Endothelial cell of umbilical vein (primary cell): ENCODE data around the gene KIAA1549. TPM values are rescaled to one million over a fixed set of nuclear protein-coding genes. Genes with fewer than 3 reads are reported as not detected.
A peak's percentile ranks its signal among the peaks of the same experiment; 100 is the strongest.

ENCODE experiments used
- BruUV-seq: library from RNA; stranded (reverse); fragments of 400-500 nt; replicated peaks from 2 replicates; lab custom pipeline; 2021; lab: Mats Ljungman, UMichigan
- CTCF ChIA-PET: fragments of 300-600, 350-600 bp; sonication (Branson Sonifier 250); formaldehyde crosslinking; loops from one replicate; lab custom pipeline; 2021; ENCODE audit warnings: antibody characterized with exemption, inconsistent platforms; lab: Charles Lee
- POLR2A ChIA-PET: fragments of 300-600, 350-600 bp; sonication (Branson Sonifier 250); formaldehyde crosslinking; loops from one replicate; lab custom pipeline; 2021; ENCODE audit warnings: antibody characterized with exemption, inconsistent platforms; lab: Charles Lee
- DNase-seq: peaks from one replicate; pipeline ENCODE4 v3.0.0-alpha.2; 2011; ENCODE audit warnings: low read depth, low spot score
- FAIRE-seq: peaks from 2 replicates; lab custom pipeline; 2011; peaks lifted over from hg19 to GRCh38; lab: Jason Lieb, UNC
- H2AFZ ChIP-seq: 2 replicates; pipeline ENCODE4 v1.6.0; 2012; ENCODE audit warnings: low read depth, low read length, control low read depth, inconsistent platforms
- H3K27ac ChIP-seq: 2 replicates; pipeline ENCODE4 v1.5.1; 2011; ENCODE audit warnings: low read depth, mild to moderate bottlenecking, control low read depth, low read length, moderate library complexity; ENCODE audit not compliant: insufficient read depth
- H3K27me3 ChIP-seq, 2 experiments: 2 replicates each; pipeline versions ENCODE4 v1.6.0 to v1.6.1; 2011; ENCODE audit warnings: low read length in 2 of 2, mixed read lengths in 1 of 2; ENCODE audit not compliant: control insufficient read depth in 2 of 2, insufficient read depth in 2 of 2
- H3K36me3 ChIP-seq, 2 experiments: 2 replicates in 1 of 2; 3 replicates in 1 of 2; pipeline ENCODE4 v1.5.1; 2011; ENCODE audit warnings: low read length in 2 of 2, mild to moderate bottlenecking in 1 of 2, moderate library complexity in 1 of 2; ENCODE audit not compliant: control insufficient read depth in 2 of 2, insufficient read depth in 2 of 2; ENCODE audit errors: extremely low read depth in 1 of 2
- H3K4me1 ChIP-seq: 3 replicates; pipeline ENCODE4 v1.5.1; 2011; ENCODE audit warnings: mild to moderate bottlenecking, low read length; ENCODE audit not compliant: control insufficient read depth, insufficient read depth; ENCODE audit errors: extremely low read depth
- H3K4me2 ChIP-seq: 2 replicates; pipeline ENCODE4 v1.6.1; 2011; ENCODE audit warnings: low read length, control low read depth, mixed read lengths; ENCODE audit not compliant: insufficient read depth
- H3K4me3 ChIP-seq, 3 experiments: fragments of 200-600 bp in 1 of 3; sonication (generic), shearing (Covaris generic) in 1 of 3; replicated peaks in 1 of 3; 2 replicates each; pipeline ENCODE4 v1.5.1; 2011 to 2016; ENCODE audit warnings: control low read depth in 3 of 3, low read length in 3 of 3, mild to moderate bottlenecking in 2 of 3, inconsistent platforms in 1 of 3, low read depth in 1 of 3, moderate library complexity in 1 of 3; ENCODE audit not compliant: insufficient read depth in 1 of 3
- H3K79me2 ChIP-seq: 2 replicates; pipeline ENCODE4 v1.6.0; 2012; ENCODE audit warnings: low read length, inconsistent platforms; ENCODE audit not compliant: control insufficient read depth, insufficient read depth
- H3K9ac ChIP-seq: replicated peaks from 2 replicates; pipeline ENCODE3; 2011; ENCODE audit warnings: low read length, control low read depth; ENCODE audit not compliant: insufficient read depth; ENCODE audit errors: extremely low read depth
- H3K9me1 ChIP-seq: replicated peaks from 3 replicates; pipeline ENCODE4 v1.6.0; 2011; ENCODE audit warnings: mild to moderate bottlenecking, low read length; ENCODE audit not compliant: control insufficient read depth, insufficient read depth; ENCODE audit errors: extremely low read depth
- H3K9me3 ChIP-seq: replicated peaks from 2 replicates; pipeline ENCODE4 v1.5.1; 2012; ENCODE audit warnings: low read length, inconsistent platforms; ENCODE audit not compliant: control insufficient read depth, insufficient read depth
- H4K20me1 ChIP-seq: replicated peaks from 2 replicates; pipeline ENCODE3; 2011; ENCODE audit warnings: mild to moderate bottlenecking, low read length; ENCODE audit not compliant: control insufficient read depth, insufficient read depth; ENCODE audit errors: extremely low read depth
- CTCF ChIP-seq, 2 donors: IDR thresholded peaks; 1 replicate in 1 of 2; 2 replicates in 1 of 2; pipeline ENCODE4 v1.5.1; 2011; ENCODE audit warnings: low read length in 2 of 2, mild to moderate bottlenecking in 2 of 2, moderate library complexity in 2 of 2, control low read depth in 1 of 2, inconsistent platforms in 1 of 2, low read depth in 1 of 2; ENCODE audit not compliant: insufficient read depth in 1 of 2; ENCODE audit errors: extremely low read depth in 1 of 2
- EZH2 ChIP-seq: IDR thresholded peaks from 2 replicates; pipeline ENCODE4 v1.6.1; 2012; ENCODE audit warnings: borderline replicate concordance, low read depth, mild to moderate bottlenecking, moderate library complexity, low read length, inconsistent platforms; ENCODE audit not compliant: severe bottlenecking
- FOS ChIP-seq: IDR thresholded peaks from 2 replicates; pipeline ENCODE4 v1.6.1; 2011; ENCODE audit warnings: mild to moderate bottlenecking, low read length, moderate library complexity, borderline replicate concordance; ENCODE audit not compliant: insufficient read depth
- GATA2 ChIP-seq: IDR thresholded peaks from 2 replicates; pipeline ENCODE4 v1.7.0; 2011; ENCODE audit warnings: low read depth, mild to moderate bottlenecking, moderate library complexity, mixed read lengths, low read length; ENCODE audit not compliant: insufficient read length, insufficient read depth
- JUN ChIP-seq: IDR thresholded peaks from 2 replicates; pipeline ENCODE4 v1.6.1; 2011; ENCODE audit warnings: borderline replicate concordance, low read depth; ENCODE audit not compliant: insufficient read length, insufficient read depth
- MYC ChIP-seq: IDR thresholded peaks from one replicate; pipeline ENCODE4 v1.6.1; 2011; ENCODE audit warnings: mild to moderate bottlenecking, low read depth, low read length
- POLR2A ChIP-seq: IDR thresholded peaks from 2 replicates; pipeline ENCODE4 v1.6.1; 2012; ENCODE audit warnings: low read depth, mild to moderate bottlenecking, control low read depth, low read length
- POLR2AphosphoS5 ChIP-seq: IDR thresholded peaks from 2 replicates; pipeline ENCODE4 v1.6.1; 2012; ENCODE audit warnings: low read depth, mild to moderate bottlenecking, control low read depth, low read length, moderate library complexity; ENCODE audit not compliant: insufficient read depth
- dilution Hi-C: fragments of 300-500 bp; cut with MboI; formaldehyde crosslinking; loops from one replicate; pipeline ENCODE4 v1.15.0; 2019; ENCODE audit warnings: low sequenced_read_pairs; ENCODE audit not compliant: extremely low pct_ligation_motif_present
- intact Hi-C: fragments of 100-400 bp; cut with micrococcal nuclease; formaldehyde crosslinking; loops from one replicate; pipeline ENCODE4 v1.10.0; 2022
- polyA plus RNA-seq, 4 experiments: library from polyadenylated mRNA; depleted of rRNA in 3 of 4; stranded (reverse) in 3 of 4; unstranded in 1 of 4; fragments of >200 nt; gene quantifications; 2 replicates each; pipeline versions ENCODE4 v1.2.1 to v1.2.3, GENCODE V29; 2011 to 2012; ENCODE audit warnings: missing spikeins in 1 of 4
- total RNA-seq: library from RNA; stranded (reverse); gene quantifications from 2 replicates; pipeline ENCODE4 v1.2.3, GENCODE V29; 2021
- TF ChIP-seq, protein P1 (sequence below): IDR thresholded peaks from 2 replicates; pipeline ENCODE4 v1.6.1; 2011; ENCODE audit not compliant: insufficient read depth, insufficient read length

The KIAA1549 gene
- total and polyA plus RNA-seq, 2 donors (not counting 3 experiments of a cell fraction or from before 2014, with no cell fraction given), result 4.6 to 10.9 TPM

DNA sequence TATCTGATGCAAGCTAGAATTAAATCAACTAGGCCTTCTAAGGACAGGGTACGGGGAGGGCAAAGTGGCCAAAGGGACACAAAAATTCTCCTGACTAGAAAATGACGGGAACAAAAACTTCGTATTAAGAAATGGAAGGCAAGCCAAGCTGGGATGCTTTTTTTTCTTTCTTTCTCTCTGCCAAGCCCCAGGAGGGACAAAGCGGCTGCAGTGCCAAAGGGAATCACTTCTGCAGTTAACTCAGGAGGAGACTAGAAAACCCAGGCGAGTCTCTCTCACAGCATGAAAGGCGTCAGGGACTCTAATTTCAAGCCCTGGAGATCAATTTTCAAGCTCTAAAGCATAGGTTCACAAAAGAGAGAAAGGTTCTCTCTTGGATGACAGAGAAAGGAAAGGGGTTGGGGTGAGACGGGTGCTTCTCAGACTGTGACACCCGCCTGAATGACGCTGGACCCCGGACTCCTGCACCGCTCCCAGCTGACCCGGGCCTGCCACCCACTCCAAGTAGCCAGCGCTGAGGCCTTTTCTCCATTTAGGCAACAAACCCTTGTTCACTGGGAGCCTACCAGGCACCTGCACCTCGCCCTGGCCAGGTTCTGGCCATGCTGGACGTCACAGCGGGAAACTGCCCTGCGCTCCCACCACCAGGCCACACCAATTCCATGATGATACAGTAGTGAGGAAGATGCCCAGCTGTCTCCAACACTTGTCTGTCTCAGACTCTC, 56.5 kb downstream of the KIAA1549 start:
- Histone ChIP-seq H3K4me2 (no peak overlapping the region), H3K27ac (no peak overlapping the region), H3K27me3 (no peaks in the 10 kb centered on the region), H2AFZ (no peak overlapping the region), H3K36me3 (no peaks in the 10 kb centered on the region), H3K4me1 (no peaks in the 10 kb centered on the region), H3K9ac (no peak overlapping the region), H3K9me3 (no peaks in the 10 kb centered on the region), H3K79me2 (no peaks in the 10 kb centered on the region), H3K9me1 (no peaks in the 10 kb centered on the region), H3K4me3 (no peak overlapping the region), H4K20me1 (no peaks in the 10 kb centered on the region)
- intact Hi-C loops, result no loop called here
- ChIA-PET POLR2A (interaction anchor here (0.6 kb wide), 1 partner anchor 10 kb away, joined by 5 read pairs; no protein-coding TSS in a partner anchor), CTCF (interaction anchor here (1.6 kb wide), 1 partner anchor 10 kb away, joined by 5 read pairs; no protein-coding TSS in a partner anchor)
- no peak for TF ChIP-seq EZH2
- TF ChIP-seq, protein P1, sequence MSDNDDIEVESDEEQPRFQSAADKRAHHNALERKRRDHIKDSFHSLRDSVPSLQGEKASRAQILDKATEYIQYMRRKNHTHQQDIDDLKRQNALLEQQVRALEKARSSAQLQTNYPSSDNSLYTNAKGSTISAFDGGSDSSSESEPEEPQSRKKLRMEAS, result no peak
- TF ChIP-seq JUN, result no peak
- TF ChIP-seq POLR2AphosphoS5, result no peak
- no peak for TF ChIP-seq FOS
- TF ChIP-seq MYC, result no peak
- no peak for TF ChIP-seq POLR2A
- no peak for TF ChIP-seq CTCF (IDR thresholded peaks at IDR 0.05; ENCODE audit: extremely low read depth in 1 of 2, insufficient read depth in 1 of 2, low read depth in 1 of 2, low read length in 2 of 2)
- TF ChIP-seq GATA2, result no peak
- FAIRE-seq (peak; percentile 12), DNase-seq (no peak)
- dilution Hi-C loops, result no loop called here
- no TSS peak for BruUV-seq
